A549 (cell line): Measurements from ENCODE around the gene MYH7B. TPM values are rescaled to one million over a fixed set of nuclear protein-coding genes. Genes with fewer than 3 reads are reported as not detected.

ENCODE experiments used
- ATAC-seq, 2 experiments: fragments of 200-7000 bp in 1 of 2; fragments of >200 bp in 1 of 2; cut with Nextera tagmentation in 1 of 2; cut with Tn5 transposase in 1 of 2; 3 replicates each; pipeline versions ENCODE4 v1.8.0 to v1.9.1; 2018 to 2020; ENCODE audit warnings: mild to moderate bottlenecking in 1 of 2, moderate library complexity in 1 of 2
- CTCF ChIA-PET: fragments of 300-600 bp; sonication (Branson Sonifier 250); formaldehyde crosslinking; extraction: SDS; loops from one replicate; lab custom pipeline; 2021; ENCODE audit warnings: antibody characterized with exemption, inconsistent platforms; lab: Yijun Ruan, JAX
- POLR2A ChIA-PET: fragments of 350-600 bp; formaldehyde crosslinking; extraction: SDS; loops from one replicate; lab custom pipeline; 2021; ENCODE audit warnings: antibody characterized with exemption, inconsistent platforms; lab: Yijun Ruan, JAX
- DNase-seq, 2 experiments: peaks; one replicate each; pipeline versions ENCODE4 v3.0.0 to v3.0.0-alpha.2; 2011 to 2016; ENCODE audit warnings: low read depth in 1 of 2, low spot score in 1 of 2
- FAIRE-seq: peaks from 2 replicates; lab custom pipeline; 2011; peaks lifted over from hg19 to GRCh38; lab: Jason Lieb, UNC
- H3K27ac ChIP-seq, 2 experiments: fragments of >200 bp; sonication (Bioruptor Twin); formaldehyde crosslinking; 3 replicates each; pipeline ENCODE4 v1.5.1; 2016 to 2017
- H3K4me1 ChIP-seq: fragments of >200 bp; sonication (Bioruptor Twin); formaldehyde crosslinking; 3 replicates; pipeline ENCODE4 v1.6.1; 2016
- H3K4me2 ChIP-seq: fragments of >200 bp; sonication (Bioruptor Twin); formaldehyde crosslinking; 3 replicates; pipeline ENCODE4 v1.6.1; 2016
- H3K4me3 ChIP-seq: fragments of >200 bp; sonication (Bioruptor Twin); formaldehyde crosslinking; 3 replicates; pipeline ENCODE4 v1.5.1; 2016
- H3K9me3 ChIP-seq: fragments of >200 bp; sonication (Bioruptor Twin); formaldehyde crosslinking; 3 replicates; pipeline ENCODE4 v1.6.1; 2016
- CBX2 ChIP-seq: fragments of 200-600 bp; sonication (generic); IDR thresholded peaks from 2 replicates; pipeline ENCODE4 v1.6.1; 2016; ENCODE audit warnings: low read depth, mild to moderate bottlenecking, borderline replicate concordance
- CHD4 ChIP-seq: fragments of 200-600 bp; sonication (generic); IDR thresholded peaks from 2 replicates; pipeline ENCODE4 v1.6.1; 2016; ENCODE audit warnings: antibody characterized with exemption, mild to moderate bottlenecking, borderline replicate concordance
- EHF ChIP-seq: fragments of 250-450 bp; sonication (Bioruptor Pico); IDR thresholded peaks from 2 replicates; pipeline ENCODE4 v1.5.0; 2020; ENCODE audit warnings: mild to moderate bottlenecking
- EHMT2 ChIP-seq: fragments of 200-600 bp; sonication (generic); IDR thresholded peaks from 2 replicates; pipeline ENCODE4 v1.6.1; 2016; ENCODE audit warnings: antibody characterized with exemption, low read depth, mild to moderate bottlenecking, moderate library complexity
- EP300 ChIP-seq, 2 experiments: fragments of >200 bp; sonication (Bioruptor Twin); formaldehyde crosslinking; IDR thresholded peaks; 2 replicates in 1 of 2; 3 replicates in 1 of 2; pipeline ENCODE4 v1.6.1; 2016 to 2017
- ESRRA ChIP-seq: fragments of 150-350 bp; IDR thresholded peaks from 2 replicates; pipeline ENCODE4 v1.6.1; 2014; ENCODE audit warnings: mild to moderate bottlenecking, low read length, borderline replicate concordance
- HOXA7 ChIP-seq: fragments of 250-450 bp; sonication (Bioruptor Pico); IDR thresholded peaks from 2 replicates; pipeline ENCODE4 v1.5.0; 2020; ENCODE audit warnings: mild to moderate bottlenecking, moderate library complexity
- HOXB5 ChIP-seq: fragments of 250-450 bp; sonication (Bioruptor Pico); IDR thresholded peaks from 2 replicates; pipeline ENCODE4 v1.5.0; 2020; ENCODE audit warnings: mild to moderate bottlenecking, moderate library complexity
- KDM5A ChIP-seq: fragments of 200-600 bp; sonication (generic); IDR thresholded peaks from 2 replicates; pipeline ENCODE4 v1.6.1; 2016; ENCODE audit warnings: antibody characterized with exemption, mild to moderate bottlenecking
- MAZ ChIP-seq: fragments of 150-350 bp; IDR thresholded peaks from 2 replicates; pipeline ENCODE4 v1.6.1; 2014; ENCODE audit warnings: antibody characterized with exemption, low read depth, low read length, borderline replicate concordance
- MYC ChIP-seq: IDR thresholded peaks from 2 replicates; pipeline ENCODE4 v1.6.1; 2012; ENCODE audit warnings: mild to moderate bottlenecking, inconsistent platforms, low read length, improper control_type of control experiment, borderline replicate concordance
- RAD21 ChIP-seq, 2 experiments: fragments of >200 bp in 1 of 2; sonication (Bioruptor Twin) in 1 of 2; formaldehyde crosslinking in 1 of 2; IDR thresholded peaks in 1 of 2; conservative IDR thresholded peaks in 1 of 2; 2 replicates in 1 of 2; 3 replicates in 1 of 2; pipeline ENCODE4 v1.6.1; 2012 to 2018; ENCODE audit warnings: inconsistent platforms in 1 of 2
- RCOR1 ChIP-seq: fragments of 150-350 bp; IDR thresholded peaks from 2 replicates; pipeline ENCODE4 v1.6.1; 2014; ENCODE audit warnings: antibody characterized with exemption, low read length, low read depth
- RFX5 ChIP-seq: fragments of 450-650 bp; IDR thresholded peaks from 2 replicates; pipeline ENCODE4 v1.7.1; 2014; ENCODE audit warnings: antibody characterized with exemption, mild to moderate bottlenecking, moderate library complexity
- RNF2 ChIP-seq: fragments of 200-600 bp; sonication (generic); IDR thresholded peaks from 2 replicates; pipeline ENCODE4 v1.6.1; 2016; ENCODE audit warnings: low read depth, mild to moderate bottlenecking, antibody characterized with exemption, moderate library complexity, borderline replicate concordance
- SMC3 ChIP-seq: fragments of >200 bp; sonication (Bioruptor Twin); formaldehyde crosslinking; IDR thresholded peaks from 3 replicates; pipeline ENCODE4 v1.6.1; 2018; ENCODE audit warnings: inconsistent platforms
- SREBF2 ChIP-seq: fragments of 450-650 bp; IDR thresholded peaks from 2 replicates; pipeline ENCODE4 v1.6.1; 2014; ENCODE audit warnings: mild to moderate bottlenecking, moderate library complexity
- TFCP2L1 ChIP-seq: fragments of 250-450 bp; sonication (Bioruptor Pico); IDR thresholded peaks from 2 replicates; pipeline ENCODE4 v1.5.0; 2021; ENCODE audit warnings: mild to moderate bottlenecking
- ZFP36 ChIP-seq: fragments of 450-650 bp; IDR thresholded peaks from 2 replicates; pipeline ENCODE4 v1.6.1; 2014; ENCODE audit warnings: borderline replicate concordance; ENCODE audit not compliant: partially characterized antibody
- ZNF302 ChIP-seq: fragments of 250-450 bp; sonication (Bioruptor Pico); IDR thresholded peaks from 2 replicates; pipeline ENCODE4 v1.9.0; 2021; ENCODE audit warnings: inconsistent platforms, mild to moderate bottlenecking, moderate library complexity
- WGBS: methylation state at CpG from one replicate; pipeline ENCODE4 v1.1.6; 2017; ENCODE audit errors: missing lambda C conversion rate; 5-methylcytosine and 5-hydroxymethylcytosine counted together
- polyA plus RNA-seq, 4 experiments: library from polyadenylated mRNA; depleted of rRNA in 3 of 4; stranded (reverse); fragments of >200 nt; fragmentation: RNase III in 1 of 4; extraction: RNeasy Plus Mini Kit Qiagen cat#74134 plus additional on column Dnase treatment in 1 of 4; gene quantifications; 2 replicates in 3 of 4; 3 replicates in 1 of 4; pipeline ENCODE4 v1.2.3, GENCODE V29; 2011 to 2017
- TF ChIP-seq, protein P1 (sequence below): fragments of >200 bp; sonication (Bioruptor Twin); formaldehyde crosslinking; IDR thresholded peaks from 3 replicates; pipeline ENCODE4 v1.6.1; 2016
- TF ChIP-seq, protein P2 (sequence below): IDR thresholded peaks from 2 replicates; pipeline ENCODE4 v1.6.1; 2012; ENCODE audit warnings: low read depth, borderline replicate concordance
- TF ChIP-seq, protein P3 (sequence below): fragments of 150-350 bp; IDR thresholded peaks from 2 replicates; pipeline ENCODE4 v1.6.1; 2014; ENCODE audit warnings: low read depth, mild to moderate bottlenecking, low read length

The MYH7B gene
- polyA plus RNA-seq, 2 of the 4 experiments (the other 2 are of a cell fraction): 0.03 to 0.23 TPM

DNA sequence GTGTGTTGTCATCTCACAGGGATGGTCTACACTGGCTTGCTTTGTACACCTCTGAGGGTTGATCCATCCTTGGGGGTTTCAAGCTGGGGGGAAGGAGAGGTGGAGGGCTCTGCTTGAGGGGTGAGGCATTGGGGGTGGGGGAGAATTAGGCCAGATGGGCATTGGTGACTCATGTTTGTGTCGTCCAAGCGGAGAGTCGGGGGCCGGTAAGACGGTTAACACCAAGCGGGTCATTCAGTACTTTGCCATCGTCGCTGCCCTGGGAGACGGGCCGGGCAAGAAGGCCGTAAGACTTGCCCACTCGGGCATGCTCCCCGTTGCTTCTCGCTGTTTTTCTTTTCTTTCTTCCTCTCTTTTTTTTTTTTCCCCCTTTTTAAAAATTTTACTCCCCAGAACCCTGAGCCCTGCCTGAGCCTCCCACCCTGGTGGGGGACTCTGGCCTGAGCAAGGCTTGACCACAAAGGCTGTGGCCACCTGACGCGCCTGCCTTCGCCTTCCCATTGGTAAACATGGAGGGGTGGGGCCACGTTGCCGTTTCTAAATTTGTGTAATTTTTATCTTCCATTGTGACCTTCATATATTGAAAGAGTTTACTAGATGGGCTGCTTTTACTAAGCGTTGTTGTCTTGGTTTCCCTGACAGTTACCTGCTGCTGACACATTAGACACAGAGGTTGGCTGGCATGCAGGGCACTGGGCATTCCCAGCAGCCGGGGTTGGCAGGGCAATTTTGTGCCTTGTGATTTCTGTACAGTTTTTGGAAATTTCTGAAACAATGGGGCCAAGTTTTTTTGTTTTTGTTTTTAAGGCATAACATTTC lies 26.8 kb downstream of the MYH7B start (continued):
- no peak for TF ChIP-seq ZFP36

DNA sequence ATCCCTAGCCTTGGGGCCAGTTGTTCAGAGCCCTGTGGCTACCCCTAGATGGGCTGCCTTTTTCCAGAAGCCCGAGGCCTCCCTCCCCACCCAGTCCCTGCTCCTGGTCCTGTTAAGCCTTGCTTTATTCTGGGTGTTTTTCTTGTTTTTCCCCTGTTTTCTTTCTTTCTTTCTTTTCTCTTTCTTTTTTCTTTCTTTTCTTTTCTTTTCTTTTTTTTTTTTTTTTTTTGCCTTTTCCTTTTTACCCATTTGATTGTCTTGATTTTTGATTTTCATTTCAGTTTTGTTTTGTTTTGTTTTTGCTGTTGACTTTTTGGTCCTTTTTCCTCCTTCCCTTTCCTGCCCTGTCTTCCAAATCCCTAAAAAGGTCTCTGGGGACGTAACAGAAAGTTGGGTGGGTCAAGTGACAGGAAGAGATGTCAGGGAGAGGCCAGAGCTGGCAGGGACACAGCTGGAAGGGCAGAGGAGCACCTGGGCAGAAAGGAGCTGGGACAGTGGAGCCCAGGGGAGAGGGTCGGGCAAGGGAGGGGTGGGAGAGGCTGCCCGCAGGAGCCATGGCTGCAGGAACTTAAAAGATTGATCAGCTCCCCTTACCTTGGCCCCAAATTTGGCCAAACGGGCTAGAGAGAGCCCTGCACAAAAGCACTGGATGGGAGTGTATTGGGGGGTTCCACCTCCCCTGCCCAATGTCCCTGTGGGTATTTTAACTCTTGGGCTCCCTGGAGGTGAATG lies 27.6 kb downstream of the MYH7B start:
- Histone ChIP-seq H3K4me3 (no peak overlapping the region), H3K27ac (no peak overlapping the region)
- WGBS: 69% methylated on average over 5 of the region's 5 CpGs
- DNase-seq: no peak
- TF ChIP-seq EP300 (IDR thresholded peaks at IDR 0.05): no peak
- no peak for TF ChIP-seq ESRRA
- TF ChIP-seq HOXB5 (CRISPR knock-in tag): no peak
- TF ChIP-seq, all 56 proteins: peak for 0
- no peak for ATAC-seq
- CTCF ChIA-PET: interaction anchor here (0.8 to 2.9 kb wide), 2 partner anchors 13 to 109 kb away, joined by 3 to 10 read pairs; no protein-coding TSS in a partner anchor
- Histone ChIP-seq H3K4me2 (no peak overlapping the region), H3K9me3 (no peaks in the 10 kb centered on the region), H3K4me1 (0 out of 3 replicates have a peak, but pooled peaks cover 6% of the 10 kb centered on the region)
- no peak for FAIRE-seq
- POLR2A ChIA-PET: no interaction called here

GRCh38 chr20:34983995-34984735 lies 28.5 kb downstream of the MYH7B start:
- FAIRE-seq: no peak
- H3K4me3 ChIP-seq: no peak overlapping the region
- CTCF ChIA-PET: interaction anchor here (0.8 to 2.9 kb wide), 3 partner anchors 13 to 112 kb away, joined by 3 to 10 read pairs (median 3); no protein-coding TSS in a partner anchor

DNA sequence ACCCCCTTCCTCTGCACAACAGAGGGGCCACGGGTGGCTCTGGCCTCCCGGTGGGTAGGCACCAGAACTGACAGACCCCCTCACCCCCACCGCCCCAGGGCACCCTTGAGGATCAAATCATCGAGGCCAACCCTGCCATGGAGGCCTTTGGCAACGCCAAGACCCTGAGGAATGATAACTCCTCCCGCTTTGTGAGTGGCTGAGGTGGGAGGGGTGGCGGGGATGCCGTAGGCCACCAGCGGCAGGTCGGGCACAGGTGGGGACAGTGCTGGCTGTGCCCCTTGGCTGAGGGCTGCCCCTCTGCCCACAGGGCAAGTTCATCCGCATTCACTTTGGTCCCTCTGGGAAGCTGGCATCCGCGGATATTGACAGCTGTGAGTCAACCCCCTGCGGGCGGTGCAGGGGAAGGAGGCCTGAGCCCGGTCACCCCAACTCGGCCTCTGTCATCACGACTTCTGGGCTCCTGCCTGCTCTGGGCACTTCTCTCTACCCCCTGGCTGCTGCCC lies 29.1 kb downstream of the MYH7B start:
- ChIA-PET CTCF (interaction anchor here (0.5 to 2.9 kb wide), 4 partner anchors 8 to 681 kb away, joined by 3 to 10 read pairs (median 3); no protein-coding TSS in a partner anchor), POLR2A (no interaction called here)
- H3K4me1 ChIP-seq: 0 out of 3 replicates have a peak, but pooled peaks cover 6% of the 10 kb centered on the region
- H3K4me3 ChIP-seq: no peak overlapping the region
- FAIRE-seq (no peak), DNase-seq (no peak), ATAC-seq (peak in 1 of 2 experiments; percentile 11; a peak in 3 of 6 replicates)
- 58% methylated on average over 11 of the region's 18 CpGs for WGBS
- no peak overlapping the region for H3K27ac ChIP-seq
- no peaks in the 10 kb centered on the region for H3K9me3 ChIP-seq
- TF ChIP-seq, protein P1, sequence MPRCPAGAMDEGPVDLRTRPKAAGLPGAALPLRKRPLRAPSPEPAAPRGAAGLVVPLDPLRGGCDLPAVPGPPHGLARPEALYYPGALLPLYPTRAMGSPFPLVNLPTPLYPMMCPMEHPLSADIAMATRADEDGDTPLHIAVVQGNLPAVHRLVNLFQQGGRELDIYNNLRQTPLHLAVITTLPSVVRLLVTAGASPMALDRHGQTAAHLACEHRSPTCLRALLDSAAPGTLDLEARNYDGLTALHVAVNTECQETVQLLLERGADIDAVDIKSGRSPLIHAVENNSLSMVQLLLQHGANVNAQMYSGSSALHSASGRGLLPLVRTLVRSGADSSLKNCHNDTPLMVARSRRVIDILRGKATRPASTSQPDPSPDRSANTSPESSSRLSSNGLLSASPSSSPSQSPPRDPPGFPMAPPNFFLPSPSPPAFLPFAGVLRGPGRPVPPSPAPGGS: no peak
- no peak for TF ChIP-seq MAZ
- TF ChIP-seq, protein P2, sequence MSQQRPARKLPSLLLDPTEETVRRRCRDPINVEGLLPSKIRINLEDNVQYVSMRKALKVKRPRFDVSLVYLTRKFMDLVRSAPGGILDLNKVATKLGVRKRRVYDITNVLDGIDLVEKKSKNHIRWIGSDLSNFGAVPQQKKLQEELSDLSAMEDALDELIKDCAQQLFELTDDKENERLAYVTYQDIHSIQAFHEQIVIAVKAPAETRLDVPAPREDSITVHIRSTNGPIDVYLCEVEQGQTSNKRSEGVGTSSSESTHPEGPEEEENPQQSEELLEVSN: no peak
- TF ChIP-seq HOXA7: no peak
- no peak for TF ChIP-seq RFX5
- no peak for TF ChIP-seq CBX2
- no peak for TF ChIP-seq SMC3
- TF ChIP-seq, protein P3, sequence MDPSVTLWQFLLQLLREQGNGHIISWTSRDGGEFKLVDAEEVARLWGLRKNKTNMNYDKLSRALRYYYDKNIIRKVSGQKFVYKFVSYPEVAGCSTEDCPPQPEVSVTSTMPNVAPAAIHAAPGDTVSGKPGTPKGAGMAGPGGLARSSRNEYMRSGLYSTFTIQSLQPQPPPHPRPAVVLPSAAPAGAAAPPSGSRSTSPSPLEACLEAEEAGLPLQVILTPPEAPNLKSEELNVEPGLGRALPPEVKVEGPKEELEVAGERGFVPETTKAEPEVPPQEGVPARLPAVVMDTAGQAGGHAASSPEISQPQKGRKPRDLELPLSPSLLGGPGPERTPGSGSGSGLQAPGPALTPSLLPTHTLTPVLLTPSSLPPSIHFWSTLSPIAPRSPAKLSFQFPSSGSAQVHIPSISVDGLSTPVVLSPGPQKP: no peak
- no peak for TF ChIP-seq EHF (CRISPR knock-in tag)
- no peak for TF ChIP-seq RCOR1
- TF ChIP-seq ZNF302: no peak
- no peak for TF ChIP-seq EHMT2
- no peak for TF ChIP-seq MYC
- no peak for TF ChIP-seq KDM5A
- TF ChIP-seq RNF2: no peak
- no peak for TF ChIP-seq SREBF2
- TF ChIP-seq CHD4: no peak
- no peak for TF ChIP-seq TFCP2L1 (CRISPR knock-in tag)
- TF ChIP-seq RAD21 (conservative IDR thresholded peaks at IDR 0.05 in 1 of 2, IDR thresholded peaks at IDR 0.05 in 1 of 2): no peak
- no peak overlapping the region for H3K4me2 ChIP-seq

More at GRCh38 chr20:34983995-34984735, 28.5 kb downstream of the MYH7B start:
- Histone ChIP-seq H3K27ac (no peak overlapping the region), H3K4me2 (no peak overlapping the region), H3K4me1 (0 out of 3 replicates have a peak, but pooled peaks cover 6% of the 10 kb centered on the region), H3K9me3 (no peaks in the 10 kb centered on the region)
- ATAC-seq (no peak), DNase-seq (no peak)
- POLR2A ChIA-PET: no interaction called here
- TF ChIP-seq ZFP36 (peak; percentile 24), RFX5 (no peak)
- 57% methylated on average over 10 of the region's 14 CpGs for WGBS
